GM23338 (cell line): Measurements from ENCODE around the gene SEC16A. TPM values are rescaled to one million over a fixed set of nuclear protein-coding genes. Genes with fewer than 3 reads are reported as not detected.

Experiments used
- CTCF ChIP-seq, 2 experiments: fragments of 200-600 bp in 1 of 2; sonication (generic) in 1 of 2; conservative IDR thresholded peaks; 2 replicates each; pipeline versions ENCODE4 v1.5.1 to v1.6.1; 2016 to 2017; ENCODE audit warnings: antibody characterized with exemption in 2 of 2, low read depth in 2 of 2, mild to moderate bottlenecking in 2 of 2, moderate library complexity in 1 of 2
- EZH2 ChIP-seq: fragments of 200-600 bp; sonication (generic); IDR thresholded peaks from one replicate; pipeline ENCODE4 v1.8.0; 2017; ENCODE audit warnings: antibody characterized with exemption, mild to moderate bottlenecking, low read depth; ENCODE audit not compliant: unreplicated experiment
- EZH2phosphoT487 ChIP-seq: fragments of 200-600 bp; sonication (generic); IDR thresholded peaks from one replicate; pipeline ENCODE4 v1.8.1; 2018; ENCODE audit warnings: antibody characterized with exemption; ENCODE audit not compliant: unreplicated experiment
- NANOG ChIP-seq: IDR thresholded peaks from 2 replicates; pipeline ENCODE4 v1.6.1; 2016; ENCODE audit warnings: antibody characterized with exemption, borderline replicate concordance
- ZNF331 ChIP-seq: fragments of 250-450 bp; sonication (Bioruptor Pico); IDR thresholded peaks from 2 replicates; pipeline ENCODE4 v1.5.0; 2020; ENCODE audit warnings: low read depth, mild to moderate bottlenecking, moderate library complexity
- ZNF462 ChIP-seq: fragments of 250-450 bp; sonication (Bioruptor Pico); IDR thresholded peaks from 2 replicates; pipeline ENCODE4 v1.5.0; 2020; ENCODE audit warnings: mild to moderate bottlenecking, moderate library complexity
- polyA plus RNA-seq: library from polyadenylated mRNA; unstranded; fragments of >200 nt; fragmentation: Nextera tagmentation; extraction: Ambion mirVana; gene quantifications from 2 replicates; pipeline ENCODE4 v1.2.1, GENCODE V29; 2016
- total RNA-seq: library from RNA; depleted of rRNA; stranded (reverse); fragments of >200 nt; shearing (Covaris generic); gene quantifications from 2 replicates; pipeline ENCODE4 v1.2.3, GENCODE V29; 2014

SEC16A gene
- total and polyA plus RNA-seq, 2 experiments from 2014 or later: 34.0 to 59.2 TPM

- TF ChIP-seq ZNF462 (CRISPR knock-in tag) (no peak), NANOG (no peak), EZH2phosphoT487 (no peak), ZNF331 (CRISPR knock-in tag) (no peak), CTCF (conservative IDR thresholded peaks at IDR 0.05; ENCODE audit: low read depth in 2 of 2) (no peak), EZH2 (no peak)
Measured at GRCh38 chr9:136433849-136434579, 48.8 kb downstream of the SEC16A start (continued).
